ENCODE data around the gene RAB15.

- TF ChIP-seq, protein P1, sequence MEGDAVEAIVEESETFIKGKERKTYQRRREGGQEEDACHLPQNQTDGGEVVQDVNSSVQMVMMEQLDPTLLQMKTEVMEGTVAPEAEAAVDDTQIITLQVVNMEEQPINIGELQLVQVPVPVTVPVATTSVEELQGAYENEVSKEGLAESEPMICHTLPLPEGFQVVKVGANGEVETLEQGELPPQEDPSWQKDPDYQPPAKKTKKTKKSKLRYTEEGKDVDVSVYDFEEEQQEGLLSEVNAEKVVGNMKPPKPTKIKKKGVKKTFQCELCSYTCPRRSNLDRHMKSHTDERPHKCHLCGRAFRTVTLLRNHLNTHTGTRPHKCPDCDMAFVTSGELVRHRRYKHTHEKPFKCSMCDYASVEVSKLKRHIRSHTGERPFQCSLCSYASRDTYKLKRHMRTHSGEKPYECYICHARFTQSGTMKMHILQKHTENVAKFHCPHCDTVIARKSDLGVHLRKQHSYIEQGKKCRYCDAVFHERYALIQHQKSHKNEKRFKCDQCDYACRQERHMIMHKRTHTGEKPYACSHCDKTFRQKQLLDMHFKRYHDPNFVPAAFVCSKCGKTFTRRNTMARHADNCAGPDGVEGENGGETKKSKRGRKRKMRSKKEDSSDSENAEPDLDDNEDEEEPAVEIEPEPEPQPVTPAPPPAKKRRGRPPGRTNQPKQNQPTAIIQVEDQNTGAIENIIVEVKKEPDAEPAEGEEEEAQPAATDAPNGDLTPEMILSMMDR (IDR thresholded peaks at IDR 0.05): no peak
- no peak for TF ChIP-seq POLR2AphosphoS5 (IDR thresholded peaks at IDR 0.05; ENCODE audit: insufficient read depth in 1 of 2, low read depth in 1 of 2)
Measured at GRCh38 chr14:65012353-65012752, 40.2 kb upstream of the RAB15 start.
